Tibial nerve (tissue), 4 donors: ENCODE results near the gene CARNS1. TPM values are rescaled to one million over a fixed set of nuclear protein-coding genes. Genes with fewer than 3 reads are reported as not detected.

Experiments used
- DNase-seq, 2 donors: peaks; one replicate each; pipeline ENCODE4 v3.0.0-alpha.2; 2019; ENCODE audit warnings: low spot score in 2 of 2
- H3K27ac ChIP-seq, 4 donors: fragments of 200-600 bp; sonication (generic) in 3 of 4; one replicate each; pipeline ENCODE4 v1.5.1; 2017 to 2019; ENCODE audit warnings: mild to moderate bottlenecking in 1 of 4
- H3K27me3 ChIP-seq, 2 donors: fragments of 200-600 bp; sonication (generic) in 1 of 2; one replicate each; pipeline versions ENCODE4 v1.5.1 to v1.6.0; 2017 to 2019
- H3K36me3 ChIP-seq, 3 donors: fragments of 200-600 bp; sonication (generic); one replicate each; pipeline ENCODE4 v1.5.1; 2018 to 2019
- H3K4me1 ChIP-seq, 4 donors: fragments of 200-600 bp; sonication (generic) in 3 of 4; one replicate each; pipeline ENCODE4 v1.5.1; 2017 to 2019
- H3K4me3 ChIP-seq, 4 donors: fragments of 200-600 bp; sonication (generic) in 3 of 4; one replicate each; pipeline ENCODE4 v1.5.1; 2017 to 2019; ENCODE audit warnings: mild to moderate bottlenecking in 1 of 4, moderate library complexity in 1 of 4
- H3K9me3 ChIP-seq, 4 donors: fragments of 200-600 bp; sonication (generic) in 3 of 4; one replicate each; pipeline ENCODE4 v1.5.1; 2017 to 2019
- EP300 ChIP-seq, 2 donors: sonication (generic); formaldehyde crosslinking; IDR thresholded peaks; one replicate each; pipeline ENCODE4 v1.6.1; 2017; ENCODE audit warnings: antibody characterized with exemption in 2 of 2, mild to moderate bottlenecking in 1 of 2
- POLR2A ChIP-seq, 2 donors: fragments of 450-650 bp; IDR thresholded peaks; one replicate each; pipeline ENCODE4 v1.6.1; 2017; ENCODE audit warnings: antibody characterized with exemption in 2 of 2, mild to moderate bottlenecking in 2 of 2, moderate library complexity in 2 of 2
- WGBS, 2 donors: methylation state at CpG; one replicate each; pipeline ENCODE4 v1.1.5; 2018; 5-methylcytosine and 5-hydroxymethylcytosine counted together
- total RNA-seq, 4 donors: library from RNA; depleted of rRNA; stranded (reverse); fragments of >200 nt; gene quantifications; one replicate each; pipeline ENCODE4 v1.1.0, GENCODE V29; 2016
- TF ChIP-seq, protein P1 (sequence below), 5 experiments: fragments of 200-600 bp in 3 of 5; fragments of 450-650 bp in 2 of 5; sonication (generic) in 3 of 5; IDR thresholded peaks; one replicate each; pipeline ENCODE4 v1.5.1; 2016 to 2019; ENCODE audit warnings: antibody characterized with exemption in 5 of 5, mild to moderate bottlenecking in 3 of 5, moderate library complexity in 2 of 5

The CARNS1 gene
- total RNA-seq, 4 donors from 2014 or later, result 1.8 to 5.9 (median 4.3) TPM

DNA sequence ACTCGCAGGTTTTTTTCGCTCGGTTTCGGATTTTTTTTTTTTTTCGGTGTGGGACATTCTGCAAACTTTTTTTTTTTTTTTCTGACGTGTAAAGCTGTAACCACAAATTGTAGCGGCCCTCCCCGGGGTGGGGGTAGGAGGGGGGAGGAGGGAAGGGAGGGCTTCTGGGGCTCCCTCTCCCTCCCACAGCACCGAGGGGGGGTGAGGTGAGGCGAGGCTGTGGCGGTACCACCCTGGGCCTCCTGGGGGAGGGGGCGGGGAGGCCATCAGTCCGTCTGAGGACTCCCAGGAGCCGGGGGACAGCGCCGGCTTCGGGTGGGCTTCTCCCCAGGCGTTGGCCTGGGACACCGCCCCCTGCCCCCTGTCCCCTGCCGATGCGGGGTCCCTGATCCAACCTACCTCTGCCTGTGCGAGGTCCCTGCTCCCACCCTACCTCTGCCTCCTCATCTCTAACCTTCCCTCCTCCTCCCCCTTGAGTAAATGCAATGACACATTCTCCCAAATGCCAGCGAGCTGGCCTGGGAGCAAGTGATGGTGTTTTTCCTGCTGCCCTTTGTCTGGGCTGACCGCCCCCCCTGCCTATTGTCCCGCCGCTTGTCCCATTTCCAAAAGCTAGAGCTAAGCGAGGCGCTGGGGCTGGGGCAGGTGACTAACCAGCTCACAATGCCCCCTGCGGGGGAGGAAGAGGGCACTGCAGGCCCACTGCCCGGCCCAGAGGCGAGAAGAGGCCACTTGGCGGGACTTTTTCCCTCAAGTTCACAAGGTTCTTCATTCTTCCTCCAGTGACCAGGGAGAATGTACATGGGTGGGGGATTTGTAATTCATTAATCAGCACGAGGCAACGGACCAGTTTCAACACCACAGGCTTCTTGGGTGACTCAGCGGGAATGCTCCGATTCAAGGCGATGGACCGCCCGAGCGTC is 41.6 kb upstream of the CARNS1 start:
- Histone ChIP-seq H3K9me3 (no peaks in the 10 kb centered on the region), H3K27ac (peak overlapping the region; percentile 87 to 99 (median 97)), H3K36me3 (no peaks in the 10 kb centered on the region), H3K27me3 (no peaks in the 10 kb centered on the region), H3K4me1 (peaks cover 0 to 63% (median 47%) of the 10 kb centered on the region in 4 donors), H3K4me3 (peak overlapping the region; percentile 46 to 91 (median 76))
- WGBS, 2 donors, result 5 to 6% methylated on average over 21 to 33 of the region's 40 CpGs
- TF ChIP-seq, protein P1, sequence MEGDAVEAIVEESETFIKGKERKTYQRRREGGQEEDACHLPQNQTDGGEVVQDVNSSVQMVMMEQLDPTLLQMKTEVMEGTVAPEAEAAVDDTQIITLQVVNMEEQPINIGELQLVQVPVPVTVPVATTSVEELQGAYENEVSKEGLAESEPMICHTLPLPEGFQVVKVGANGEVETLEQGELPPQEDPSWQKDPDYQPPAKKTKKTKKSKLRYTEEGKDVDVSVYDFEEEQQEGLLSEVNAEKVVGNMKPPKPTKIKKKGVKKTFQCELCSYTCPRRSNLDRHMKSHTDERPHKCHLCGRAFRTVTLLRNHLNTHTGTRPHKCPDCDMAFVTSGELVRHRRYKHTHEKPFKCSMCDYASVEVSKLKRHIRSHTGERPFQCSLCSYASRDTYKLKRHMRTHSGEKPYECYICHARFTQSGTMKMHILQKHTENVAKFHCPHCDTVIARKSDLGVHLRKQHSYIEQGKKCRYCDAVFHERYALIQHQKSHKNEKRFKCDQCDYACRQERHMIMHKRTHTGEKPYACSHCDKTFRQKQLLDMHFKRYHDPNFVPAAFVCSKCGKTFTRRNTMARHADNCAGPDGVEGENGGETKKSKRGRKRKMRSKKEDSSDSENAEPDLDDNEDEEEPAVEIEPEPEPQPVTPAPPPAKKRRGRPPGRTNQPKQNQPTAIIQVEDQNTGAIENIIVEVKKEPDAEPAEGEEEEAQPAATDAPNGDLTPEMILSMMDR (IDR thresholded peaks at IDR 0.05), result peak; percentile 18 to 68 (median 44)
- TF ChIP-seq EP300 (IDR thresholded peaks at IDR 0.05), result peak in 1 of 2 donors; percentile 84
- TF ChIP-seq POLR2A (IDR thresholded peaks at IDR 0.05), result no peak
- peak in 1 of 2 donors; percentile 67 for DNase-seq

DNA sequence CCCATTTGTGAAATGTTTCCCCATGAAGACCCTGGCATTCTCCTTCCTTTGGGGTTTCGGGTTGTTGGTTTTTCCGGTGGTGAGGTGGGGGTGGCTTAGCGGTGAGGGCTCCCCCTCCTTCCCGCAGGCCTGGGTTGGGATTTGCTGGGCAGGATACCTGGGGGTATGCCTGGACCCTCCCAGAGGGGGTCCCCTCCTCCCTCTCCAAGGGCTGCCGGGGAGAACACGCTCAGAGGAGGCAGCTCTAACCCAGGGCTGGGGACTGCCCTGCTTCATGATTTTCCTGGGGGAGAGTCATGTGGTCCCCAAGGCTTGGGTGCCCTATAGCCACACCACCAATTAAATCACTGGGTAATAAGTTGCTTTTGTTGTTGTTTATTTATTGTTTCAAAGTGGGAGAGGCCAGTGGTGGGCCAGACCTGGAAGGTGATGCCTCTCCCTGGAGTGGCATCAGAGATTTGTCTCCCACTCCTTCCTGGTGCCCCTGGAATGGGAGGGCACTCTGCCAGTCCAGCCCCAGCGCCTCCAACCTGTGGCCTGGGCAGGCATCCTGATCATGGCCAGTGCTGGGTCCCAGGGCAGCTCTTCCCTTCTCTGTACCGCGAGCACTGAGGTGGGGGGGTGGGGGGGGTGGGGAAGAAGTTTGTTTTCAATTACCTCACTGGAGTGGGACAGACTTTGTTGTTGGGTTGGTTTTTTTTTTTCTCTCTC is 40.8 kb upstream of the CARNS1 start:
- DNase-seq, result no peak
- WGBS, 2 donors, result 22 to 30% methylated on average over 8 to 9 of the region's 9 CpGs
- TF ChIP-seq EP300 (IDR thresholded peaks at IDR 0.05) (no peak), POLR2A (IDR thresholded peaks at IDR 0.05) (no peak)
- TF ChIP-seq, protein P1 (IDR thresholded peaks at IDR 0.05), result no peak
- no peaks in the 10 kb centered on the region for H3K36me3 ChIP-seq
- peak overlapping the region; percentile 87 to 99 (median 97) for H3K27ac ChIP-seq
- no peaks in the 10 kb centered on the region for H3K27me3 ChIP-seq
- peak overlapping the region in 3 of 4 donors; percentile 46 to 91 (median 85) for H3K4me3 ChIP-seq
- H3K9me3 ChIP-seq, result no peaks in the 10 kb centered on the region
- H3K4me1 ChIP-seq, result peaks cover 0 to 66% (median 41%) of the 10 kb centered on the region in 4 donors

DNA sequence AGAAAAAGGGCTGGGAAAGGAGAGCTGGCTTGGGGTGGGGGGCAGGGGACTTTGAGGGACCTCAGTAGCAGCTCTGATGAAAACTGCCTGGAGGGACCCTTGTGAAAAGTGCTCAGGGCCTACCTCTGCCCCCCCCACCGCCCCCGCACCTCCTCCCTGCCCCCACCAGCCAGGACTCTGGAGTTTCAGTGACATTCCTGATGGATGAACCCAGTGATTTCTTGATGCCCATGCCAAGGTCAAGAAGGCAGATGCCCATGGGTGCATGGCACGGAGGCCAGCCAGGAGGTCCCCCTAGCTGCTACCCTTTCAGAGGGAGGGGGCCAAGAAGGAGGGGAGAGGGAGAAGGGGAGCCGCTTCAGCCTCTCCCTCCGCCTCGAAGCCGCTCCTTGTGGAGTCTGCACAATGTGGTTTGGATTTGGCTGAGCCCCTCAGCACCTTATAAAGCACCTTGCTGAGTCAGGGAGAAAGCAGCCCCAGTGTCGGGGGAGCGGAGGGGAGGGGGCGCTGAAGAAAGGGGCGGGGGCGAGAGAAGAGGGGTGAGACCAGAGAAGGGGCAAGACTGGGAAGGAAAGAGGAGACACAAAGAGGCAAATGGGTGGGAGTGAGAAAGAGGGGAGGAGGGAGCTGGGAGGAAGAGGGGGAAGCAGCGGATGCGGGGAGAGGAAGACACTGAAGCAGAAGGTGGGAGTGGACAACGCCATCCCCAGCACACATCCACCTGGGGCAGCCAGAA is 40.0 kb upstream of the CARNS1 start:
- peaks cover 0 to 61% (median 36%) of the 10 kb centered on the region in 4 donors for H3K4me1 ChIP-seq
- WGBS, 2 donors, result 36 to 46% methylated on average over 15 of the region's 15 CpGs
- H3K36me3 ChIP-seq, result no peaks in the 10 kb centered on the region
- no peak overlapping the region for H3K4me3 ChIP-seq
- DNase-seq, result no peak
- H3K9me3 ChIP-seq, result no peaks in the 10 kb centered on the region
- H3K27me3 ChIP-seq, result no peaks in the 10 kb centered on the region
- TF ChIP-seq, protein P1 (IDR thresholded peaks at IDR 0.05), result no peak
- no peak for TF ChIP-seq EP300 (IDR thresholded peaks at IDR 0.05)
- H3K27ac ChIP-seq, result peak overlapping the region in 3 of 4 donors; percentile 96 to 99 (median 98)

DNA sequence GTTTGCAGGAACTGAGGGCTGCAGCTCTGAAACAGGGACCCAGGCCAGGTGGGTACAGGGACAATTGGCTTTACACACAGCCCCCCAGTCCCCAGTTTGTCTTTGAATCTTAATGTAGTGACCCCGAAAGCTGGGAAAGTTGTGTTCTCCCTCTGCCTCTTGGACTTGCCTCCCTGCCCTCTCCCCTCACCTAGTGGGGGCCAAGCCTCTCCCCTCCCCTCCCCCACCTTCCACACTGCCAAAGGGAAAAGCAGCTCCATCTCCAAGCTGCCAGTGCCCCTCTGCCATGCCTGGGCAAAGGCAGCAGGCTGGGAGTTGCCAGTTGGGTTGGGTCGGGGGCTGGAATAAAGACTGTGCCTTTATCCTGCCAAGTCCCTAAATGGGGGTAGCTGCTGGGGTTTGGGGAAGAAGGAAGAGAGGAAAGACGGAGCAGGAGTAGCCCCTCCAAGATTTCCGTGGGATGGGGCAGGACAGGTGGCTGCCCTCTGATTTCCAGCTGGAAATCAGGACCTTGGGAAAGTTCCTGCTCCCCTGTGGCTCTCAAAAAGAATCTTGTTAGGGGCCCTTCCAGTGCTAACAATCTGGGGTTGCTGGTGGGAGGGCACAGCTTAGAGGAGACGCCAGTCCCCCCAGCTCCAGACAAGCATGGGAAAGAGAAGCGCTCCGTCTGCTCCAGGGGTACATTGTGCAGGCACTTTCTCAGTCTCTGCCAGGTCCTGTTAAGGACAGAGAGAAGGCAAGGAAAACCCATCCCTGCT is 39.2 kb upstream of the CARNS1 start:
- no peak overlapping the region for H3K4me3 ChIP-seq
- no peaks in the 10 kb centered on the region for H3K36me3 ChIP-seq
- no peak for DNase-seq
- peak overlapping the region in 2 of 4 donors; percentile 96 to 99 for H3K27ac ChIP-seq
- TF ChIP-seq POLR2A (IDR thresholded peaks at IDR 0.05), result no peak
- TF ChIP-seq, protein P1 (IDR thresholded peaks at IDR 0.05), result no peak
- TF ChIP-seq EP300 (IDR thresholded peaks at IDR 0.05), result no peak
- H3K27me3 ChIP-seq, result no peaks in the 10 kb centered on the region
- 77 to 80% methylated on average over 7 of the region's 7 CpGs for WGBS, 2 donors
- peaks cover 0 to 58% (median 28%) of the 10 kb centered on the region in 4 donors for H3K4me1 ChIP-seq
- no peaks in the 10 kb centered on the region for H3K9me3 ChIP-seq
